Gastrocnemius medialis (tissue), 4 donors: Measurements from ENCODE around the gene TP63.

Experiments
- POLR2A ChIP-seq, 2 donors: fragments of 450-650 bp; IDR thresholded peaks; one replicate each; pipeline ENCODE4 v1.6.1; 2017; ENCODE audit warnings: antibody characterized with exemption in 2 of 2, mild to moderate bottlenecking in 2 of 2, moderate library complexity in 2 of 2
- TF ChIP-seq, protein P1 (sequence below), 5 experiments: fragments of 450-650 bp in 3 of 5; fragments of 200-600 bp in 2 of 5; sonication (generic) in 2 of 5; IDR thresholded peaks in 4 of 5; conservative IDR thresholded peaks in 1 of 5; 1 replicate in 4 of 5; 2 replicates in 1 of 5; pipeline ENCODE4 v1.5.1; 2016 to 2019; ENCODE audit warnings: antibody characterized with exemption in 5 of 5, mild to moderate bottlenecking in 3 of 5, moderate library complexity in 3 of 5

DNA sequence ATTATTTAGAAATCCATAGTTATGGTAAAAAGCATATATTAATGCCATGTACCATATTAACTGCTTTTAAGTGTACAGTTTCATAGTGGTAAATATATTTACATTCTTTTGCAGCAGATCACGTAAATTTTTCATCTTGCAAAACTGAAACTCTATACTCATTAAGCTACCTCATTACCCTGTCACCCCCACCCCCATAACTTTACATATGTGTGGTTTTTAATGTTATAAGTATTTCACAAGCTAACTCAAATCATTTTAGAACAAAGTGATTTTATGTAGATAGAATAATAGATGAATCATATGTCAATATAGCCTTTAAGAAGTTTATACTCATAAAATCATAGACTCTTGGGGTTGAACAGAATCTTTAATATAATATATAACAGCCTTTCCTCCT lies 7.1 kb upstream of the TP63 start:
- TF ChIP-seq, protein P1, sequence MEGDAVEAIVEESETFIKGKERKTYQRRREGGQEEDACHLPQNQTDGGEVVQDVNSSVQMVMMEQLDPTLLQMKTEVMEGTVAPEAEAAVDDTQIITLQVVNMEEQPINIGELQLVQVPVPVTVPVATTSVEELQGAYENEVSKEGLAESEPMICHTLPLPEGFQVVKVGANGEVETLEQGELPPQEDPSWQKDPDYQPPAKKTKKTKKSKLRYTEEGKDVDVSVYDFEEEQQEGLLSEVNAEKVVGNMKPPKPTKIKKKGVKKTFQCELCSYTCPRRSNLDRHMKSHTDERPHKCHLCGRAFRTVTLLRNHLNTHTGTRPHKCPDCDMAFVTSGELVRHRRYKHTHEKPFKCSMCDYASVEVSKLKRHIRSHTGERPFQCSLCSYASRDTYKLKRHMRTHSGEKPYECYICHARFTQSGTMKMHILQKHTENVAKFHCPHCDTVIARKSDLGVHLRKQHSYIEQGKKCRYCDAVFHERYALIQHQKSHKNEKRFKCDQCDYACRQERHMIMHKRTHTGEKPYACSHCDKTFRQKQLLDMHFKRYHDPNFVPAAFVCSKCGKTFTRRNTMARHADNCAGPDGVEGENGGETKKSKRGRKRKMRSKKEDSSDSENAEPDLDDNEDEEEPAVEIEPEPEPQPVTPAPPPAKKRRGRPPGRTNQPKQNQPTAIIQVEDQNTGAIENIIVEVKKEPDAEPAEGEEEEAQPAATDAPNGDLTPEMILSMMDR (IDR thresholded peaks at IDR 0.05 in 4 of 5, conservative IDR thresholded peaks at IDR 0.05 in 1 of 5), result no peak
- no peak for TF ChIP-seq POLR2A (IDR thresholded peaks at IDR 0.05)
